ENCODE measurements around the gene FILIP1L. TPM values are rescaled to one million over a fixed set of nuclear protein-coding genes. Genes with fewer than 3 reads are reported as not detected.

The FILIP1L gene
- total and polyA plus RNA-seq, 2 of the 13 experiments (the other 11 are each of a cell fraction or from before 2014, with no cell fraction given) = 8.1 to 187 TPM

DNA sequence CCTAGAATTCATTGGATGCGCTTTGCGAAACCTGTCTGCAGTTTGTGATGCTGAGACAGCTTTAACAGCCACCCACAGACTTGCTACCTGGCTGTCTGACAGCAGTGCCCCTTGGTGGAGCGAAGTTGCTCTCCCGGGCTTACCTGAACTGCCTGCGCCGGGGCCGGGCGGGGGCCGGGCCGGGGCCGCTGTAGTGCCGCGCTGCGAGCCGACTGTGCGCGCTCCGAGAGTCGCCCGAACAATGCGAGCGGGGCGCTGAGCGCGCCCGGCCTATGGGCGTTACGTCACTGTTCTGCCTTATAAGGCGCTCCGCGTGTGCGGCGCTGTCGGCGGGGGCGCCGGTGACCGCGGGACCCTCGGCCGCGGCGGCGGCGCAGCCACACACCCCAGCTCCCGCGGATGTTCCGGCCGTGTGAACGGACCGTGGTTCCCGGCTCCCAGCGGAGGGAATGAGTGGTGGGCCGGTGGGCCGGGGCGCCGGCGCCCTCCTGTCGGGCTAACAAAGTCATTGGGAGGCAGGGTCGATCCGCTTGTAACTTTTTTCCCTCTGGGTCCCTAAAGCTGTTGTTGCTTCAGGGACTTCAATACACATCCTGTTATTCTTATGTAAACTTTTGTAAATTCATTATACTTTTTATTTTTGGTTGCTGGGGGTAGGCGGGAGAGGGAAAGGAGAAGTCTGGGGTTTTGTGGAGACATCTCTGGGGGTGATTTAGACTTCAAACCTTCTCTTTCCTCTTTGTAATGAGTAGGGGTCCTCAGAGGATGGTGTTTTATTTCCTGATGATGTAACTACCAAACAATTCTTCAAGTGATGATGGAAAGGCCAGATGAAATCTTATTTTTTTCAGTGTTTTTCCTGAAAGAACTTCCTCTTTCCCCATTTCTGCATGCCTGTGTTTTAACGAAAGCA is 238.1 kb downstream of the FILIP1L start (continued):
- TF ChIP-seq, protein P1, sequence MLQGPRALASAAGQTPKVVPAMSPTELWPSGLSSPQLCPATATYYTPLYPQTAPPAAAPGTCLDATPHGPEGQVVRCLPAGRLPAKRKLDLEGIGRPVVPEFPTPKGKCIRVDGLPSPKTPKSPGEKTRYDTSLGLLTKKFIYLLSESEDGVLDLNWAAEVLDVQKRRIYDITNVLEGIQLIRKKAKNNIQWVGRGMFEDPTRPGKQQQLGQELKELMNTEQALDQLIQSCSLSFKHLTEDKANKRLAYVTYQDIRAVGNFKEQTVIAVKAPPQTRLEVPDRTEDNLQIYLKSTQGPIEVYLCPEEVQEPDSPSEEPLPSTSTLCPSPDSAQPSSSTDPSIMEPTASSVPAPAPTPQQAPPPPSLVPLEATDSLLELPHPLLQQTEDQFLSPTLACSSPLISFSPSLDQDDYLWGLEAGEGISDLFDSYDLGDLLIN (CRISPR knock-in tag; IDR thresholded peaks at IDR 0.05; ENCODE audit: borderline replicate concordance) = peak; percentile 95
- TF ChIP-seq MTA3 (CRISPR knock-in tag; IDR thresholded peaks at IDR 0.05) (no peak), IKZF4 (CRISPR knock-in tag; IDR thresholded peaks at IDR 0.05; ENCODE audit: borderline replicate concordance, low read depth, not compliant biosample characterization) (no peak), FOXA1 (IDR thresholded peaks at IDR 0.05) (no peak), FOXA1 (CRISPR knock-in tag; IDR thresholded peaks at IDR 0.05) (no peak; the same call in 1 of the 2 replicates), XBP1 (CRISPR knock-in tag; IDR thresholded peaks at IDR 0.05) (peak; percentile 30; the same call in 1 of the 2 replicates), IKZF1 (IDR thresholded peaks at IDR 0.05) (no peak), AHR (CRISPR knock-in tag; IDR thresholded peaks at IDR 0.05) (peak; percentile 53; the same call in 1 of the 2 replicates), TBX3 (IDR thresholded peaks at IDR 0.05; ENCODE audit: borderline replicate concordance) (no peak), ZBTB7B (CRISPR knock-in tag; IDR thresholded peaks at IDR 0.05) (peak; percentile 75), RORA (CRISPR knock-in tag; IDR thresholded peaks at IDR 0.05) (no peak), TBX2 (CRISPR knock-in tag; IDR thresholded peaks at IDR 0.05; ENCODE audit: borderline replicate concordance) (peak; percentile 94), ZNF749 (CRISPR knock-in tag; IDR thresholded peaks at IDR 0.05; ENCODE audit: borderline replicate concordance) (peak; percentile 74; the same call in 1 of the 2 replicates), ZNF607 (CRISPR knock-in tag; IDR thresholded peaks at IDR 0.05; ENCODE audit: borderline replicate concordance) (peak; percentile 98; the same call in 1 of the 2 replicates), RXRA (CRISPR knock-in tag; IDR thresholded peaks at IDR 0.05) (peak; percentile 19; the same call in 1 of the 2 replicates), ZNF256 (CRISPR knock-in tag; conservative IDR thresholded peaks at IDR 0.05) (0 out of 2 replicates have a peak, but pooled peaks have one; percentile 37)
- TF ChIP-seq, protein P2, sequence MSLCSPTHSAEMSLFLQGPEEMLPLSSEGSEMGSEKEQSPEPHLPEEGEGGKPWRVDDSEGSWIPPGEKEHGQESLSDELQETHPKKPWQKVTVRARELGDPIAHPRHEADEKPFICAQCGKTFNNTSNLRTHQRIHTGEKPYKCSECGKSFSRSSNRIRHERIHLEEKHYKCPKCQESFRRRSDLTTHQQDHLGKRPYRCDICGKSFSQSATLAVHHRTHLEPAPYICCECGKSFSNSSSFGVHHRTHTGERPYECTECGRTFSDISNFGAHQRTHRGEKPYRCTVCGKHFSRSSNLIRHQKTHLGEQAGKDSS (CRISPR knock-in tag; IDR thresholded peaks at IDR 0.05; ENCODE audit: borderline replicate concordance, low read depth) = peak; percentile 87; the same call in 1 of the 2 replicates
- TF ChIP-seq, protein P3, sequence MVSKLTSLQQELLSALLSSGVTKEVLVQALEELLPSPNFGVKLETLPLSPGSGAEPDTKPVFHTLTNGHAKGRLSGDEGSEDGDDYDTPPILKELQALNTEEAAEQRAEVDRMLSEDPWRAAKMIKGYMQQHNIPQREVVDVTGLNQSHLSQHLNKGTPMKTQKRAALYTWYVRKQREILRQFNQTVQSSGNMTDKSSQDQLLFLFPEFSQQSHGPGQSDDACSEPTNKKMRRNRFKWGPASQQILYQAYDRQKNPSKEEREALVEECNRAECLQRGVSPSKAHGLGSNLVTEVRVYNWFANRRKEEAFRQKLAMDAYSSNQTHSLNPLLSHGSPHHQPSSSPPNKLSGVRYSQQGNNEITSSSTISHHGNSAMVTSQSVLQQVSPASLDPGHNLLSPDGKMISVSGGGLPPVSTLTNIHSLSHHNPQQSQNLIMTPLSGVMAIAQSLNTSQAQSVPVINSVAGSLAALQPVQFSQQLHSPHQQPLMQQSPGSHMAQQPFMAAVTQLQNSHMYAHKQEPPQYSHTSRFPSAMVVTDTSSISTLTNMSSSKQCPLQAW (CRISPR knock-in tag; IDR thresholded peaks at IDR 0.05) = 0 out of 2 replicates have a peak, but pooled peaks have one; percentile 36
- TF ChIP-seq, protein P4, sequence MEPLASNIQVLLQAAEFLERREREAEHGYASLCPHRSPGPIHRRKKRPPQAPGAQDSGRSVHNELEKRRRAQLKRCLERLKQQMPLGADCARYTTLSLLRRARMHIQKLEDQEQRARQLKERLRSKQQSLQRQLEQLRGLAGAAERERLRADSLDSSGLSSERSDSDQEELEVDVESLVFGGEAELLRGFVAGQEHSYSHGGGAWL (CRISPR knock-in tag; IDR thresholded peaks at IDR 0.05) = peak; percentile 80; the same call in 1 of the 2 replicates

Measured in HepG2 (cell line).